Measurements from ENCODE around the gene CTBP2.

CTBP2 gene

DNA sequence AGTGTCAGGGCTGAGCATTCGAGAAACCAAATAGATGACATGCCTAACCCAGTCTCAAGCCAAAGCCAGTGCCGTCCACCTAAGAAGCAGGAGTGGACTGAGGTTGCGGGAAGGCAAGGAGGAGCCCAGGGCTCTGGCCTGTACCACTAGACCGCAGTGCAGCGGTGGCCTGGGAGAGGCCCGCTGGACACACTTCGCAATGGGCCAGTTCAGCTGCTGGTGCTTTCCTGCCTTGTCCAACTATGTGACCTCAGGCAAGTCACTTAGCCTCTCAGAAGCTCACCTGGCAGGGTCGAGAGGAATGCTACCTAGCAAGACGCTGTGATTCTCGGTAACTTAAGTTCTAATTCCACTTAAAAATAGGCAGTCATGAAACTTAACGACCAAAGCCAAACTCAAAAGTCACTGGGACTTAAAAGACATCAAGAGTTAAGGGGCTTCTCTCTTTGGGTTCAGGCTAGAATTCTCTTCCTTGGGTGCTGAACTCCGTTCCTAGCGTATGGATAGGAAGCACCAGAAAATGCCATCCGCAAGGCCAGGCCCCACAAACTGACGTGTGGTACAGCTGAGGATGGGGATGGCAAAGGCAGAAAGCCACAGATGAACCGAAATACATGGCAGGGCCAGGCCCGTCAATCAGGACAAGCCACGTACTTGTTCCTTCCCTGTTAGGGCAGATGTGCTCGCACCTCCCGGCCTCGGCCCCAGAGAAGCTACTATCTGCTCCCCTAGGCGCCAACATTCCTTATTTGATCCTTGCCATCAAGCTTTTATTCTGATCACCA is 34.2 kb downstream of the CTBP2 start:
- no peak for DNase-seq (ENCODE audit: low read depth)

- DNase-seq (ENCODE audit: low read depth): no peak
Observed at GRCh38 chr10:125124907-125125306, 35.5 kb downstream of the CTBP2 start.

DNA sequence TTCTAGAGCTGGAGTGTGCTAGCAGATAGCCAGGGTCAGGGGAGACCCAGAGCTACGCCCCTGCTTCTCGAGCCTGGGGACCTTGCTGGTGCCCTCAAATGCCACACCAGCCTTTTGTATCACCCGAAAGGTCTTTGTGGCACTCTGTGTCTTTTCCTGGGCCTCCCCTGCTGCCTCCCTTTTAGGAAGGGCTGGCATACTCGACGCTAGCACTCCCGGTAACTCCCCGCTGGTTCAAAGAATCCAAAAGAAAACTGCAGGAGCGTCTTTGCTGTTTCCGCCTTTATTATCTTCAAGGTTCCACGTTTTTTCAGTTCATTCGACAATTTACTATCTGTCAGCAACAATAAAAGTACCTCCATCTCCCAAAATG is 36.3 kb downstream of the CTBP2 start:
- DNase-seq (ENCODE audit: low read depth): no peak

DNA sequence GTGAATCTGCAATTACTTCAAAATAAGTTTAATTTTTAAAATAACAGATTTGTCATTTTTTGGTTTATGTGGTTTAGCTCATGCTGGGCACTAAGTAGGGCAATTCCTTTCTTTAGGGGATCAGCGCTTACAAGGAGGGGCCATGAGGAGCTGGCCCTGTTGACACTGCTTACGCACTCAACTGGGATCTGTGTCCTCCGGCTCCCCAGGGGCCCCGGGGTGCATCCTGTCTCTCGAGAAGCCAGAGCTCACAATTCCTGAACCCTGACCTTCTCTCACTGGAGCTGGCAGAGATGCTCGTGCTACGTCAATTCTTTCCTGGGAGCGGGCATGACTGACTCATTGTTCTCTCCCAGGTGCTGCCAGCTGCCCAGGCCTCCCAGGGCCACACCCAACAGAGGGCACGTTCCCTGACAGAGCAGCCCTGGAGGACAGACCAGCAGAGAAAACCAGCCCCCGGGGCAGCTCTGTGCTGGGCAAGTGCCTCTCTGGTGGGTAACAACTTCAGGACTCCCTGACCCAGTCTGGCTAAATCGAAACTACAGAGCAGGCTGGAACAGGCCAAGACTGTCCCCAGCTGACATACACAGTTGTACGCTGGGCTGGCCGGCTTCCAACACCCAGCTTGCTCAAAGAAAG is 36.8 kb downstream of the CTBP2 start:
- no peak for DNase-seq (ENCODE audit: low read depth)

DNA sequence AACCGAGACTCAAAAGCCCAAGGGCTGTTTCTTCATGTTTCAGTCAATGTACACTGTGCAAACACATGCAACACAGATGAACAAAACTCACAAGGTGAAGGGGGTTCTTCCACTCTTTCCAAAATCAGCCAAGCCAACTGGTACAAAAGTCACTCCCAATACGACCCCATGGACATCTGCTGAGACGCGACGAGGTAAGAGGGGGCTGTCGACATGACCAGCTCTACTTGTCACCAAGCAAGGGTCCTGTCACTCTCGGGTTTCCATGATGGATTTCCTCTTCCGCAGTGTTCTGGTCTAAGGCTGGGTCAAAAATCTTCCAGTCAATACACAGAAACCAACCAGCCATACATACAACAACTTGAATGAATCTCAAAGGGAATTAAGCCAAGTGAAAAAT is 37.8 kb downstream of the CTBP2 start:
- DNase-seq (ENCODE audit: low read depth): no peak

GRCh38 chr10:125121003-125121402 is 39.4 kb downstream of the CTBP2 start:
- DNase-seq (ENCODE audit: low read depth): no peak

- no peak for DNase-seq (ENCODE audit: low read depth)
Observed at GRCh38 chr10:125120053-125120710, 40.2 kb downstream of the CTBP2 start.

DNA sequence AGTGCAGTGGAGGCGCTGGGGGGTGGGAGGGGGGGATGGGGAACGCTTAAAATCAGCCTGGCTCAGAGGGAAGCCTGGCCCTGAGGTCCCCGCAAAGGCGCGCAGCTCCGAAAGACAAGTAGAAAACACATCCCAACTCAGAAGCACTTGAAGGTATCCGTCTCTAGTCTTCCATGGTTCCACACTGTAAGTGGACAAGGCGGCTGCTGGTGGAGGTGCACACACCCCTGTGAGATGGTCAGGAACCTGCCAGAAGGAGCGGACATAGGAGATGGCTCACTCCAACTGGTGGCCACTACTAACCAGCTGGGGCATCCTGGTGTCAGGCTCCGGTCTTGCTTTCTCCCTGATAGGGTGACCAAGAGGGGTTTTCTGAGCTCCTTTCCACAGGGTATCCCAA is 41.7 kb downstream of the CTBP2 start:
- DNase-seq (ENCODE audit: low read depth): no peak

GRCh38 chr10:125118011-125118611 is 42.3 kb downstream of the CTBP2 start:
- no peak for DNase-seq (ENCODE audit: low read depth)

- no peak for DNase-seq (ENCODE audit: low read depth)
Observed at GRCh38 chr10:125116652-125117310, 43.6 kb downstream of the CTBP2 start.

DNA sequence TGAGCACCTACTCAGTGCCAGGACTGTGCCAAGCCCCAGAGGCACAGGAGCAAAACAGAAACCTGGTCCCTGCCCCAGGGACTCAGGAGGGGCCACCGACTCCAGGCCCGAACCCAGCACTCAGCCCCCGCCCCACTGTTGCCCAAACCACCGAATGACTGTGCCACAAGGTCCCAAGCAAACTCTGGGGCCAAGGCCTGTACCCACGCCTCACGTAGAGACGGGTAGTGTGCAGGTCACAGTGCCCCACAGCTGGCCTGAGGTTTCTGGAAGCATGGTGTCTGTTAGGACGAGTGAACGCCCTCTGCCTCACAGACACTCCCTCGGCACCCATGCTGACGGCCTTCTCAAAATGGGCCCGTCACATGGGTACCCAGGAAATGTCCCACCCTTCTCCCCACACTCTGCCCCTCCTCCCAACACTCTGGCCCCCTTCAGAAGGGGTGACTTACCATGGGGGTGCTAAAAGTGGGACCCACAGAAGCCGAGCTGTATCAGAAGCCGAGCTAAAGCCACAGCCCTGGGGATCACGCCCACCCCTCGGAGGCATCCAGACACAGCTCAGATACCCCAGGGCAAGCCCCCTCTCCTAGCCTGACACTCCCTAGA is 44.2 kb downstream of the CTBP2 start:
- no peak for DNase-seq (ENCODE audit: low read depth)

DNA sequence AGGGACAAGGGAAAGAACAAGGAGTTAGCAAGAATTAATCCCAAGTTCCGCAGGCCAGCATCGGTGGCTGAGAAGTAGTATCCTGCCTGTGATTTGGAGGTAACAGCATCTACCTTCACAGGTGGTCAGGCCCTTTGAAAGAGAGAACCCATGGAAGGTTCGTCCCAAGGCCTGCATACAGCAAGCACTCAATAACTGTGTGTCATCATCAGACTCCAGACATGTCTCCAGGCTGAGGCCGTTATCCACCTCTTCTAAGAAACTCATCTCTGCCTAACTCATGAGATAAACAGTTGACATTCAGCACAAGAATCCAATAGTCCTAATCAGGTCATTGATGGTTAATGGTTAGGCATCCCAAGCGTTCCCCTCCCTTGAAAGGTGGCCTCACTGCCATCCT is 45.0 kb downstream of the CTBP2 start:
- no peak for DNase-seq (ENCODE audit: low read depth)

DNA sequence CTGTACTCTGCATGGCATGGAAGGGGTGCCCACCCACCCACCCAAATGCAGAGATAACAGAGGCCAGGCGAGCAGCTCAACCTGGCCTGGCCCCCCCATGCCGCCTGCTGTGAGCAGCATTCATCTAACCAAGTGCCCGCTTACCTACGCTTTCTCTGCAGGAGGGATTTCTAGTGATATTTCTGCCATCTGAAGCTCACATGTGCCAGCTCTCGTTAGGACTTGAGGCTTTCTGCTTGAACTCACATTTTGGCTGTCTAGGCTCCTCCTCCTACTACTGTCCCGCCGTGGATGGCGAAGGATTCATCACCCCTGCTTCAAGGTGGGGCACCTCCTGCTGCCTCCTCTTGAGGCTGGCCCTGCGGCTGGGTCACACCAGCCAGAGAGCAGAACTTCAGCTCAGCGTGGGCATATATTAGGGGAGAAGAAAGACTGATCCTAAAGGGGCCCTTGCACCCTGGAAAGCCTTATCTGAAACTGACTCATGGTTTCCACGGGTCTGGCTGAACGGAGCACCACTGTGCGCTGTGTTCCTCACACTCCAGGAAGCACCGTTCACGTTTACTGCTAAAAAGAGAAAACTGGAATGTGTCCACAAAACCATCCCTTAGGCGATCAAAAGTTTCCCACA is 45.5 kb downstream of the CTBP2 start:
- no peak for DNase-seq (ENCODE audit: low read depth)

GRCh38 chr10:125113691-125114371 is 46.5 kb downstream of the CTBP2 start:
- DNase-seq (ENCODE audit: low read depth): no peak

- DNase-seq (ENCODE audit: low read depth): no peak
Observed at GRCh38 chr10:125112697-125113494, 47.5 kb downstream of the CTBP2 start.

DNA sequence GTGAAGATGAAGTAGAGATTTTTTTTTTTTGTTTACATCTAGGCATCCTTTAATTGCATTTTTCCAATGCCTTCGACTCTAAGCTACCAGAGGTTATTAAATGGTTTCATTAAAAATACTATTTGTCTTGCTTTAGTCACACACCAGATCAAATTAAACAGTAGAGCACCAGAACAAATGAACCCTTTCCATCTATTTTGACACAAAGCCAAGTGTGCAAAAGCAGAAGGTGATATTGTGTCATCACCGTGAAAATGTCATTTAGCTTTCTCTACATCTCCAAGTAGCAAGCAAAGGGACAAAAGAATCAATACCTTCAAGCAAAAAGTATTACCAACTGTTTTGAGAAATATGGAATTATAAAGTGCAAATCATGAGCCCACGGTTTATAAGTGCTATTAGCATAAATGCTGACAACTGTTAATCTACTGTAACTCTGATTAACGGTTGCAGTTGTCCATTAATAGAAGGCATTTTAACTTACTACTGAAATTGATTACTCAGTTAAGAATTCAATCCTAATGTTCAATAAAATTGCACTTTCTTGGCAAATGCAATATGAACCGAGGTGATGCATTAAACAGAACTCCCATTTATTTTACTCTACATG is 49.1 kb downstream of the CTBP2 start:
- DNase-seq (ENCODE audit: low read depth): no peak

GRCh38 chr10:125107965-125108580 is 52.3 kb downstream of the CTBP2 start:
- no peak for DNase-seq (ENCODE audit: low read depth)

- DNase-seq (ENCODE audit: low read depth): no peak
Observed at GRCh38 chr10:125107166-125107949, 53.0 kb downstream of the CTBP2 start.
